Fibroblast of lung (primary cell): ENCODE data around the gene ATOX1.

Experiments used
- EZH2 ChIP-seq: IDR thresholded peaks from 2 replicates; pipeline ENCODE4 v1.5.1; 2012; ENCODE audit warnings: low read length, control low read depth, mild to moderate bottlenecking; ENCODE audit errors: missing control alignments
- TF ChIP-seq, protein P1 (sequence below), 2 donors: IDR thresholded peaks in 1 of 2; conservative IDR thresholded peaks in 1 of 2; 1 replicate in 1 of 2; 2 replicates in 1 of 2; pipeline ENCODE4 v1.5.1; 2011 to 2012; ENCODE audit warnings: low read length in 2 of 2, control low read depth in 1 of 2, inconsistent platforms in 1 of 2, low read depth in 1 of 2, mild to moderate bottlenecking in 1 of 2

- TF ChIP-seq, protein P1, sequence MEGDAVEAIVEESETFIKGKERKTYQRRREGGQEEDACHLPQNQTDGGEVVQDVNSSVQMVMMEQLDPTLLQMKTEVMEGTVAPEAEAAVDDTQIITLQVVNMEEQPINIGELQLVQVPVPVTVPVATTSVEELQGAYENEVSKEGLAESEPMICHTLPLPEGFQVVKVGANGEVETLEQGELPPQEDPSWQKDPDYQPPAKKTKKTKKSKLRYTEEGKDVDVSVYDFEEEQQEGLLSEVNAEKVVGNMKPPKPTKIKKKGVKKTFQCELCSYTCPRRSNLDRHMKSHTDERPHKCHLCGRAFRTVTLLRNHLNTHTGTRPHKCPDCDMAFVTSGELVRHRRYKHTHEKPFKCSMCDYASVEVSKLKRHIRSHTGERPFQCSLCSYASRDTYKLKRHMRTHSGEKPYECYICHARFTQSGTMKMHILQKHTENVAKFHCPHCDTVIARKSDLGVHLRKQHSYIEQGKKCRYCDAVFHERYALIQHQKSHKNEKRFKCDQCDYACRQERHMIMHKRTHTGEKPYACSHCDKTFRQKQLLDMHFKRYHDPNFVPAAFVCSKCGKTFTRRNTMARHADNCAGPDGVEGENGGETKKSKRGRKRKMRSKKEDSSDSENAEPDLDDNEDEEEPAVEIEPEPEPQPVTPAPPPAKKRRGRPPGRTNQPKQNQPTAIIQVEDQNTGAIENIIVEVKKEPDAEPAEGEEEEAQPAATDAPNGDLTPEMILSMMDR (conservative IDR thresholded peaks at IDR 0.05 in 1 of 2, IDR thresholded peaks at IDR 0.05 in 1 of 2; ENCODE audit: low read depth in 1 of 2, low read length in 2 of 2): no peak
- TF ChIP-seq EZH2: no peak
These were observed 24.4 kb downstream of the ATOX1 start for GRCh38 chr5:151734064-151734408.
